ENCODE measurements around the gene ZNF862. TPM values are rescaled to one million over a fixed set of nuclear protein-coding genes. Genes with fewer than 3 reads are reported as not detected.

Gene ZNF862
- total RNA-seq, 2 experiments from 2014 or later: 7.9 to 9.1 TPM

DNA sequence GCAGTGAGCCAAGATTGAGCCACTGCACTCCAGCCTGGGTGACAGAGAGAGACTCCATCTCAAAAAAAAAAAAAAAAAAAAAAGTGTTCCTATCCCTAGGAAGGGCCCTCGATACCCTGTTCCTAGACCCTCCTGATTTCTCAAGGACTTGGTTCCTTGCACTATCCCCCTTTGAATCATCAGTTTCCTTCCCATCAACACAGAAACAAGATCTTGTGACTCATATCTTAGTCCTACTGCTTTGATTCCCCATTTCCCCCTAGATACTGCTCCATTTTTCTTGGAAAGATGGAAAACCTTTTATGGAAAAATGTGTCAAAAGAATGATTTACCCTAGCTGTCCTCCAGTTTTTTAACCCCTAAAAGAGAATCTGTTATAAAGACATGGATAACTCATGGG lies 1.7 kb upstream of the ZNF862 start:
- H3K27ac ChIP-seq (ENCODE audit: low read depth, low read length, poor library complexity, severe bottlenecking): no peak overlapping the region
- H4K20me1 ChIP-seq (ENCODE audit: insufficient read depth, low read length): no peaks in the 10 kb centered on the region
- BruUV-seq (replicated peaks): no TSS peak
- H3K4me1 ChIP-seq (ENCODE audit: insufficient read depth, low read length, poor library complexity, severe bottlenecking): peaks cover 6% of the 10 kb centered on the region
- intact Hi-C loops (cut with micrococcal nuclease; ENCODE audit: unreplicated experiment): no loop called here
- ChIA-PET POLR2A (interaction anchor here (1.2 kb wide), 1 partner anchor 211 kb away, joined by 3 read pairs; no protein-coding TSS in a partner anchor), CTCF (ENCODE audit: unreplicated experiment) (no interaction called here)
- no peaks in the 10 kb centered on the region for H3K9me2 ChIP-seq (ENCODE audit: insufficient read depth, low read length)
- peaks cover 8% of the 10 kb centered on the region; the same call in 1 of the 2 replicates for H3K79me2 ChIP-seq (ENCODE audit: insufficient read depth, low read depth, low read length)
- TF ChIP-seq CTCF (conservative IDR thresholded peaks at IDR 0.05; ENCODE audit: low read length): no peak
- TF ChIP-seq EZH2phosphoT487 (IDR thresholded peaks at IDR 0.05; ENCODE audit: borderline replicate concordance, low read depth, low read length): no peak
- H3K4me2 ChIP-seq (ENCODE audit: low read length): no peak overlapping the region
- H2AFZ ChIP-seq (ENCODE audit: low read length): no peak overlapping the region
- no peaks in the 10 kb centered on the region for H3K36me3 ChIP-seq (ENCODE audit: insufficient read depth, low read length)
- no peak overlapping the region for H3K4me3 ChIP-seq (ENCODE audit: low read depth, low read length, poor library complexity, severe bottlenecking)
- no peak for DNase-seq (ENCODE audit: low spot score)
- H3K9me3 ChIP-seq (ENCODE audit: low read length): no peaks in the 10 kb centered on the region

- no peaks in the 10 kb centered on the region for H3K9me2 ChIP-seq (ENCODE audit: insufficient read depth, low read length)
- BruUV-seq (replicated peaks): no TSS peak
- no peaks in the 10 kb centered on the region for H3K9me3 ChIP-seq (ENCODE audit: low read length)
- TF ChIP-seq CTCF (conservative IDR thresholded peaks at IDR 0.05; ENCODE audit: low read length): no peak
- no peak for DNase-seq (ENCODE audit: low spot score)
- H4K20me1 ChIP-seq (ENCODE audit: insufficient read depth, low read length): no peaks in the 10 kb centered on the region
- H3K4me3 ChIP-seq (ENCODE audit: low read depth, low read length, poor library complexity, severe bottlenecking): no peak overlapping the region
- H3K4me2 ChIP-seq (ENCODE audit: low read length): peak overlapping the region; percentile 16
- POLR2A ChIA-PET: interaction anchor here (0.6 to 1.8 kb wide), 7 partner anchors 30 to 636 kb away, joined by 3 to 12 read pairs (median 4); no protein-coding TSS in a partner anchor
- H3K4me1 ChIP-seq (ENCODE audit: insufficient read depth, low read length, poor library complexity, severe bottlenecking): peaks cover 6% of the 10 kb centered on the region
- peaks cover 8% of the 10 kb centered on the region; the same call in 1 of the 2 replicates for H3K79me2 ChIP-seq (ENCODE audit: insufficient read depth, low read depth, low read length)
- H2AFZ ChIP-seq (ENCODE audit: low read length): no peak overlapping the region
- no peak overlapping the region for H3K27ac ChIP-seq (ENCODE audit: low read depth, low read length, poor library complexity, severe bottlenecking)
- CTCF ChIA-PET (ENCODE audit: unreplicated experiment): interaction anchor here (0.6 kb wide), 1 partner anchor 15 kb away, joined by 4 read pairs; no protein-coding TSS in a partner anchor
- H3K36me3 ChIP-seq (ENCODE audit: insufficient read depth, low read length): no peaks in the 10 kb centered on the region
- intact Hi-C loops (cut with micrococcal nuclease; ENCODE audit: unreplicated experiment): loop anchor here (1.0 kb wide), 1 partner anchor 36 kb away; the partner anchor contains the start of gene ATP6V0E2
These were observed 481 bp upstream of the ZNF862 start for GRCh38 chr7:149837564-149838223.

DNA sequence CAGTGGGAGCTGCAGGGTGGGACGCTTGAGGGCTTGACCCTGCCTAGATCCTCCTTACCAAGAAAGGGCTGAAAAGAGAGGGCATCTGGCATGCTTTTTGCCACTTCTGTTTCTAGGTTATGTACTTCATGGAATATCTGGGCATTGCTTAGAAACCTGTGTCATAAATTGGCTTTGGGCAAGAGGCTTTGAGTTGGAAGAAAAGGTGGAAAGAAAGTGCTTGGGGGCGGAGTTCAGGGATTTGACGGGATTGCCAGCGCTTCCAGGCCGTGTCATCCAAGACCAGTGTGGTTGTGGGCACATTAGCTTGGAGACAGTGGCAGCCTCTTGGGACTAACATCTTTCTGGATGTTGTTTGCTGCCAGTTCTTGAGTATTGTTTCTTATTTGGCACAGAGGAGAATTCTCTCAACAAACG lies 825 bp downstream of the ZNF862 start:
- Histone ChIP-seq H3K27ac (ENCODE audit: low read depth, low read length, poor library complexity, severe bottlenecking) (peak overlapping the region; percentile 30), H2AFZ (ENCODE audit: low read length) (peak overlapping the region; percentile 86), H3K9me3 (ENCODE audit: low read length) (no peaks in the 10 kb centered on the region), H3K79me2 (ENCODE audit: insufficient read depth, low read depth, low read length) (peaks cover 8% of the 10 kb centered on the region; the same call in 1 of the 2 replicates), H4K20me1 (ENCODE audit: insufficient read depth, low read length) (no peaks in the 10 kb centered on the region; the same call in 1 of the 2 replicates), H3K36me3 (ENCODE audit: insufficient read depth, low read length) (no peaks in the 10 kb centered on the region), H3K4me1 (ENCODE audit: insufficient read depth, low read length, poor library complexity, severe bottlenecking) (peaks cover 6% of the 10 kb centered on the region), H3K4me2 (ENCODE audit: low read length) (peak overlapping the region; percentile 92), H3K4me3 (ENCODE audit: low read depth, low read length, poor library complexity, severe bottlenecking) (peak overlapping the region; percentile 86), H3K9me2 (ENCODE audit: insufficient read depth, low read length) (no peaks in the 10 kb centered on the region)
- intact Hi-C loops (cut with micrococcal nuclease; ENCODE audit: unreplicated experiment): loop anchor here (1.0 kb wide), 1 partner anchor 34 kb away; the partner anchor contains the start of gene ATP6V0E2
- BruUV-seq (replicated peaks): no TSS peak
- DNase-seq (ENCODE audit: low spot score): no peak
- TF ChIP-seq CTCF (conservative IDR thresholded peaks at IDR 0.05; ENCODE audit: low read length): no peak
- TF ChIP-seq EZH2phosphoT487 (IDR thresholded peaks at IDR 0.05; ENCODE audit: borderline replicate concordance, low read depth, low read length): no peak
- POLR2A ChIA-PET: interaction anchor here (1.2 to 1.8 kb wide), 5 partner anchors 10 to 32 kb away, joined by 3 to 12 read pairs (median 6); no protein-coding TSS in a partner anchor
- CTCF ChIA-PET (ENCODE audit: unreplicated experiment): no interaction called here
